NCI-H460 (cell line): ENCODE results near the gene SHISA9. TPM values are rescaled to one million over a fixed set of nuclear protein-coding genes. Genes with fewer than 3 reads are reported as not detected.
"Not testable (repeated sequence)": the region's sequence is repeated elsewhere in the genome, so short reads cannot be mapped to it uniquely, and the experiment has no call there.

Experiments used
- DNase-seq: peaks from one replicate; pipeline ENCODE4 v3.0.0-alpha.2; 2016; ENCODE audit warnings: low read depth; ENCODE audit errors: extremely low read depth
- total RNA-seq: library from RNA; depleted of rRNA; stranded (reverse); fragments of >200 nt; shearing (Covaris generic); gene quantifications from 2 replicates; pipeline ENCODE4 v1.2.3, GENCODE V29; 2014

Gene SHISA9
- total RNA-seq, 1 experiment from 2014 or later, result 0.02 TPM

GRCh38 chr16:12899529-12900143 lies 1.8 kb upstream of the SHISA9 start:
- DNase-seq, result no peak

GRCh38 chr16:12900156-12900555 lies 1.2 kb upstream of the SHISA9 start:
- no peak for DNase-seq

- DNase-seq, result no peak
These were observed 697 bp upstream of the SHISA9 start for GRCh38 chr16:12900599-12901203.

GRCh38 chr16:12901204-12901596 lies 198 bp upstream of the SHISA9 start:
- DNase-seq, result no peak

GRCh38 chr16:12902511-12903372 lies 1.3 kb downstream of the SHISA9 start:
- no peak for DNase-seq

- no peak for DNase-seq
These were observed 2.3 kb downstream of the SHISA9 start for GRCh38 chr16:12903407-12904328.

- DNase-seq, result no peak
These were observed 2.9 kb downstream of the SHISA9 start for GRCh38 chr16:12904329-12904671.

- no peak for DNase-seq
These were observed 4.9 kb downstream of the SHISA9 start for GRCh38 chr16:12906271-12906670.

- no peak for DNase-seq
These were observed 5.5 kb downstream of the SHISA9 start for GRCh38 chr16:12906765-12907516.

GRCh38 chr16:12907670-12908233 lies 6.4 kb downstream of the SHISA9 start:
- DNase-seq, result peak; percentile 13

- no peak for DNase-seq
These were observed 15.8 kb downstream of the SHISA9 start for GRCh38 chr16:12917246-12917645.

GRCh38 chr16:12917653-12918052 lies 16.3 kb downstream of the SHISA9 start:
- peak; percentile 3 for DNase-seq

- DNase-seq, result no peak
These were observed 19.3 kb downstream of the SHISA9 start for GRCh38 chr16:12920739-12921138.

GRCh38 chr16:12923640-12924039 lies 22.2 kb downstream of the SHISA9 start:
- DNase-seq, result not testable (repeated sequence)

- no peak for DNase-seq
These were observed 23.8 kb downstream of the SHISA9 start for GRCh38 chr16:12925026-12925800.

GRCh38 chr16:12927591-12927990 lies 26.2 kb downstream of the SHISA9 start:
- DNase-seq, result no peak

- DNase-seq, result no peak
These were observed 29.5 kb downstream of the SHISA9 start for GRCh38 chr16:12930881-12931280.

GRCh38 chr16:12936391-12936790 lies 35.0 kb downstream of the SHISA9 start:
- DNase-seq, result no peak

GRCh38 chr16:12941896-12942295 lies 40.5 kb downstream of the SHISA9 start:
- no peak for DNase-seq
